Measurements from ENCODE around the gene SYT14.

- TF ChIP-seq, protein P1, sequence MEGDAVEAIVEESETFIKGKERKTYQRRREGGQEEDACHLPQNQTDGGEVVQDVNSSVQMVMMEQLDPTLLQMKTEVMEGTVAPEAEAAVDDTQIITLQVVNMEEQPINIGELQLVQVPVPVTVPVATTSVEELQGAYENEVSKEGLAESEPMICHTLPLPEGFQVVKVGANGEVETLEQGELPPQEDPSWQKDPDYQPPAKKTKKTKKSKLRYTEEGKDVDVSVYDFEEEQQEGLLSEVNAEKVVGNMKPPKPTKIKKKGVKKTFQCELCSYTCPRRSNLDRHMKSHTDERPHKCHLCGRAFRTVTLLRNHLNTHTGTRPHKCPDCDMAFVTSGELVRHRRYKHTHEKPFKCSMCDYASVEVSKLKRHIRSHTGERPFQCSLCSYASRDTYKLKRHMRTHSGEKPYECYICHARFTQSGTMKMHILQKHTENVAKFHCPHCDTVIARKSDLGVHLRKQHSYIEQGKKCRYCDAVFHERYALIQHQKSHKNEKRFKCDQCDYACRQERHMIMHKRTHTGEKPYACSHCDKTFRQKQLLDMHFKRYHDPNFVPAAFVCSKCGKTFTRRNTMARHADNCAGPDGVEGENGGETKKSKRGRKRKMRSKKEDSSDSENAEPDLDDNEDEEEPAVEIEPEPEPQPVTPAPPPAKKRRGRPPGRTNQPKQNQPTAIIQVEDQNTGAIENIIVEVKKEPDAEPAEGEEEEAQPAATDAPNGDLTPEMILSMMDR (optimal IDR thresholded peaks at IDR 0.05 in 1 of 3, IDR thresholded peaks at IDR 0.05 in 1 of 3, conservative IDR thresholded peaks at IDR 0.05 in 1 of 3; ENCODE audit: extremely low read depth in 1 of 3, insufficient read depth in 2 of 3, low read length in 3 of 3) = no peak
- TF ChIP-seq EZH2 (IDR thresholded peaks at IDR 0.05; ENCODE audit: low read length) = no peak
Measured at GRCh38 chr1:209912306-209912705, 25.7 kb upstream of the SYT14 start.
